Trophoblast cell (in vitro differentiated cells and primary cell): ENCODE results near the gene USP6.
"Not testable (repeated sequence)": the region's sequence is repeated elsewhere in the genome, so short reads cannot be mapped to it uniquely, and the experiment has no call there.

Experiments
- DNase-seq, 2 donors: peaks; one replicate each; pipeline ENCODE4 v3.0.0-alpha.2; 2016
- H2AFZ ChIP-seq: 2 replicates; pipeline ENCODE4 v1.6.1; 2013; ENCODE audit warnings: low read length, moderate library complexity, mild to moderate bottlenecking; ENCODE audit not compliant: insufficient read depth, poor library complexity
- H2AK5ac ChIP-seq: 2 replicates; pipeline ENCODE4 v1.6.1; 2013; ENCODE audit warnings: mild to moderate bottlenecking, low read length
- H2BK120ac ChIP-seq: 2 replicates; pipeline ENCODE4 v1.6.1; 2013; ENCODE audit warnings: low read length, mild to moderate bottlenecking, moderate library complexity; ENCODE audit not compliant: insufficient read depth, poor library complexity
- H2BK12ac ChIP-seq: 2 replicates; pipeline ENCODE4 v1.6.1; 2013; ENCODE audit warnings: mild to moderate bottlenecking, low read length, moderate library complexity
- H2BK5ac ChIP-seq: 2 replicates; pipeline ENCODE4 v1.6.1; 2013; ENCODE audit warnings: low read length, low read depth, moderate library complexity, mild to moderate bottlenecking; ENCODE audit not compliant: poor library complexity
- H3K14ac ChIP-seq: 2 replicates; pipeline ENCODE4 v1.6.1; 2013; ENCODE audit warnings: mild to moderate bottlenecking, low read length
- H3K18ac ChIP-seq: 2 replicates; pipeline ENCODE4 v1.6.1; 2013; ENCODE audit warnings: mild to moderate bottlenecking, low read length
- H3K23ac ChIP-seq: 2 replicates; pipeline ENCODE4 v1.6.1; 2013; ENCODE audit warnings: low read length
- H3K27ac ChIP-seq: 2 replicates; pipeline ENCODE4 v1.5.1; 2013; ENCODE audit warnings: low read depth, mild to moderate bottlenecking, inconsistent platforms, low read length, moderate library complexity
- H3K27me3 ChIP-seq: 2 replicates; pipeline ENCODE4 v1.6.1; 2013; ENCODE audit warnings: inconsistent platforms, mild to moderate bottlenecking, low read length, moderate library complexity; ENCODE audit not compliant: insufficient read depth
- H3K36me3 ChIP-seq, 2 experiments: 1 replicate in 1 of 2; 2 replicates in 1 of 2; pipeline ENCODE4 v1.6.1; 2013; ENCODE audit warnings: low read length in 2 of 2, mild to moderate bottlenecking in 2 of 2, moderate library complexity in 1 of 2; ENCODE audit not compliant: insufficient read depth in 2 of 2, control insufficient read depth in 1 of 2
- H3K4ac ChIP-seq: 2 replicates; pipeline ENCODE4 v1.6.1; 2013; ENCODE audit warnings: low read depth, mild to moderate bottlenecking, low read length, moderate library complexity
- H3K4me1 ChIP-seq, 2 experiments: 1 replicate in 1 of 2; 2 replicates in 1 of 2; pipeline ENCODE4 v1.6.1; 2013; ENCODE audit warnings: low read length in 2 of 2, mild to moderate bottlenecking in 2 of 2, moderate library complexity in 1 of 2; ENCODE audit not compliant: insufficient read depth in 2 of 2, control insufficient read depth in 1 of 2
- H3K4me2 ChIP-seq: 2 replicates; pipeline ENCODE4 v1.6.1; 2013; ENCODE audit warnings: inconsistent platforms, mild to moderate bottlenecking, low read length, moderate library complexity
- H3K4me3 ChIP-seq: 2 replicates; pipeline ENCODE4 v1.5.1; 2013; ENCODE audit warnings: mild to moderate bottlenecking, low read depth, low read length, inconsistent platforms
- H3K79me1 ChIP-seq: one replicate; pipeline ENCODE4 v1.6.1; 2013; ENCODE audit warnings: low read length
- H3K79me2 ChIP-seq: 2 replicates; pipeline ENCODE4 v1.6.1; 2013; ENCODE audit warnings: low read length, mild to moderate bottlenecking; ENCODE audit not compliant: control insufficient read depth, insufficient read depth, poor library complexity
- H3K9ac ChIP-seq: 2 replicates; pipeline ENCODE4 v1.6.1; 2013; ENCODE audit warnings: mild to moderate bottlenecking, low read length
- H3K9me3 ChIP-seq: 2 replicates; pipeline ENCODE4 v1.6.1; 2013; ENCODE audit warnings: low read depth, mild to moderate bottlenecking, control low read depth, inconsistent platforms, low read length; ENCODE audit not compliant: insufficient read depth
- H4K12ac ChIP-seq: 2 replicates; pipeline ENCODE4 v1.6.1; 2013; ENCODE audit warnings: low read depth, mild to moderate bottlenecking, low read length, moderate library complexity
- H4K8ac ChIP-seq: 2 replicates; pipeline ENCODE4 v1.6.1; 2013; ENCODE audit warnings: low read depth, mild to moderate bottlenecking, low read length, moderate library complexity
- H4K91ac ChIP-seq: one replicate; pipeline ENCODE4 v1.6.1; 2013; ENCODE audit warnings: low read depth, mild to moderate bottlenecking, low read length, moderate library complexity
- WGBS: extraction: QIAGEN DNeasy Blood & Tissue Kit; methylation state at CpG from one replicate; pipeline ENCODE4 v1.1.7; 2013; ENCODE audit warnings: missing lambda C conversion rate; ENCODE audit not compliant: insufficient read length, insufficient coverage; ENCODE audit errors: extremely low coverage; 5-methylcytosine and 5-hydroxymethylcytosine counted together

Gene USP6

DNA sequence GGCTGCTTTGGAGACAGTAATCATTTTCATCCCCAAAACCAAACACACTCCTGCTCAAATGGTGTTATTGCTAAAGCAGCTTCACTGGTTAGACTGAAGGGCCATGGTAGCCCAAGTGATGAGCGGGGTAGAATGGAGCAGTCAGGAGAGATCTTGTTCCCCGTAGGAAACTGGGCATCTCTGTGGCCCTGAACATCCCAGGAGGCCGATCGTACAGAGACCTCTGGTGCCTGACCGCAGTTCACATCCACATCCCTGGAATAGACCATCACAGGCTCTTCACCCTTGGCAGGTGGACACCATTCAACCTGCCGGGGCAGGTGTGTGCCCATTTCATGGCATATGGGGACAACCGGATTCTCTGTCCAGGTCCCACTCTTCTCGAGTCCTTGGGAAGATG lies 13.9 kb downstream of the USP6 start:
- not testable (repeated sequence) for H4K12ac ChIP-seq, H3K9me3 ChIP-seq

DNA sequence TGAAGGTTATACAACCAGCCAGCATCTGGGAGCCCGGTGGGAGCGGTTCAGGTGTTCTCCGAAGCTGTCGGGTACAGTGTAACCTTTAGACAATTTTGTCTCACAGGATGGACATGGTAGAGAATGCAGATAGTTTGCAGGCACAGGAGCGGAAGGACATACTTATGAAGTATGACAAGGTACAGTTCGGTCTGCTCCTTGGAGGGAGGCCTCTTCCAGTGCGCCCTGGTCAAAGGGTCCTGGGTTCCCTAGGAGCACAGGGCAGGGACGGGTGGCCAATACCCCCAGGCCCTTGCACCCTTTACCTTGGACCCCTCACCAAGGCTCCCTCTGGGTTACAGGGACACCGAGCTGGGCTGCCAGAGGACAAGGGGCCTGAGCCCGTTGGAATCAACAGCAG lies 14.4 kb downstream of the USP6 start:
- H2AK5ac ChIP-seq, H4K91ac ChIP-seq, H2AFZ ChIP-seq, H3K4ac ChIP-seq, H4K12ac ChIP-seq, DNase-seq, H3K9me3 ChIP-seq, H2BK120ac ChIP-seq, H3K14ac ChIP-seq, H3K4me1 ChIP-seq, H2BK5ac ChIP-seq, H3K27me3 ChIP-seq, H3K79me1 ChIP-seq, H4K8ac ChIP-seq, H3K4me2 ChIP-seq, H3K27ac ChIP-seq, H2BK12ac ChIP-seq, H3K4me3 ChIP-seq, H3K36me3 ChIP-seq, H3K79me2 ChIP-seq, H3K23ac ChIP-seq, H3K9ac ChIP-seq, H3K18ac ChIP-seq: not testable (repeated sequence)
- WGBS = no CpG with 5 or more reads among the region's 10 CpGs

More for the DNA sequence above, 13.9 kb downstream of the USP6 start:
- H3K23ac ChIP-seq, DNase-seq, H3K18ac ChIP-seq, H3K14ac ChIP-seq, H2BK120ac ChIP-seq, H3K9ac ChIP-seq, H3K27ac ChIP-seq, H3K4me3 ChIP-seq, H2BK5ac ChIP-seq, H3K36me3 ChIP-seq, H3K79me2 ChIP-seq, H3K4ac ChIP-seq, H3K4me2 ChIP-seq, H3K27me3 ChIP-seq, H3K4me1 ChIP-seq, H2AFZ ChIP-seq, H4K91ac ChIP-seq, H4K8ac ChIP-seq, H3K79me1 ChIP-seq, H2BK12ac ChIP-seq, H2AK5ac ChIP-seq: not testable (repeated sequence)
- WGBS = no CpG with 5 or more reads among the region's 8 CpGs

DNA sequence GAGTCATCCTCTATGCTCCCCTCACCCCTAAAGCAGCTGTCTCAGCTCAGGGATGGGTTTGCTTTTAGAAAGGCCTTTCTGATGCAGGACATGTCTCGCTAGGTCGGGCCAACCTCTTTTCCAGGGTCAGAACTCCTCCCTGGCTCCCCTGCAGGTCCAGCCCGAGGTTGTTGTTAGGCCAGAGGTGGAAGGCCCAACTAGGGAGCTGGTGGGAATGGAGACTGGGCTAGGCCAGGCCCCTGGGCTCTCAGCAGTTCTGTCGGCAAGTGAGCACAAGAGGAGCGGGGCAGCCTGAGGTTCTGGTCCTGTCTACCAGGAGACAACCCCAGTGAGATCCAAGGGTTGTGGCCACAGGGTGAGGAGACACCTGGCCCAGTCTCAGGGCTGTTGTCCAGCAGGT lies 14.9 kb downstream of the USP6 start:
- not testable (repeated sequence) for H3K27me3 ChIP-seq, H4K12ac ChIP-seq

DNA sequence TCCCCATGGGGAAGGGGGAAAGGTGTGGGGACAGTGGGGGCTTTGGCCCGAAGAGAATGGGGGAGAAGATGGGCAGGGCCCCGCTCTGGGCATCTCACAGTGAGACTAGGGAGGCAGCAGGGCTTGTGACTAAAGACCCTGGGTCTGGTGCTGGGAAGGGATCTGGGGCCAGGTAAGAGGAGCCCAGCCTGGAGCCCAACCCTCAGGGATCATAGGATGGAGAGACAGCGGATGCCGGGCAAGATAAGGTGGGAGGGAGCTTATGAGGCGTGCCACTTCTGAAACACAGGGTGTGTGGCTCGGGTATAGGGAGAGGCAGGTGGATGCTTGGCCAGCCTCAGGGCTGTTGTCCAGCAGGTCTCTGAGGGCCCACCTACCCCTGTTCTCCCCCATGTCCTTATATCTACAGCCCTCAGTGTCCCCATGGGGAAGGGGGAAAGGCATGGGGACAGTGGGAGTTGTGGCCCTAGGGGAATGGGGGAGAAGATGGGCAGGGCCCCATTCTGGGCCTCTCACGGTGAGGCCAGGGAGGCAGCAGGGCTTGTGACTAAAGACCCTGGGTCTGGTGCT lies 15.4 kb downstream of the USP6 start:
- Histone ChIP-seq H3K4ac (no peak overlapping the region), H2AK5ac (no peak overlapping the region), H3K27ac (no peak overlapping the region), H3K23ac (no peak overlapping the region), H3K27me3 (no peaks in the 10 kb centered on the region), H3K36me3 (no peaks in the 10 kb centered on the region), H2AFZ (no peak overlapping the region), H3K79me1 (no peaks in the 10 kb centered on the region), H3K14ac (no peak overlapping the region), H4K8ac (no peak overlapping the region), H3K4me2 (no peak overlapping the region), H3K18ac (no peak overlapping the region), H2BK12ac (no peak overlapping the region), H2BK5ac (no peak overlapping the region), H3K9me3 (peaks cover 5% of the 10 kb centered on the region), H4K12ac (no peak overlapping the region), H3K4me3 (no peak overlapping the region), H4K91ac (no peak overlapping the region), H3K4me1 (no peaks in the 10 kb centered on the region), H3K79me2 (no peaks in the 10 kb centered on the region), H3K9ac (no peak overlapping the region), H2BK120ac (no peak overlapping the region)
- DNase-seq = no peak
- no CpG with 5 or more reads among the region's 7 CpGs for WGBS

More for the DNA sequence above, 14.9 kb downstream of the USP6 start:
- H3K9me3 ChIP-seq, H3K79me2 ChIP-seq, H3K14ac ChIP-seq, H3K4me2 ChIP-seq, H3K9ac ChIP-seq, H3K4me1 ChIP-seq, H2BK120ac ChIP-seq, H4K8ac ChIP-seq, H3K23ac ChIP-seq, H3K27ac ChIP-seq, H2BK5ac ChIP-seq, H2AFZ ChIP-seq, H3K4me3 ChIP-seq, DNase-seq, H2AK5ac ChIP-seq, H2BK12ac ChIP-seq, H3K36me3 ChIP-seq, H3K4ac ChIP-seq, H3K79me1 ChIP-seq, H4K91ac ChIP-seq, H3K18ac ChIP-seq: not testable (repeated sequence)
- WGBS = no CpG with 5 or more reads among the region's 5 CpGs
